ENCODE results near the gene SLC25A21. TPM values are rescaled to one million over a fixed set of nuclear protein-coding genes. Genes with fewer than 3 reads are reported as not detected.

Gene SLC25A21
- total and polyA plus RNA-seq, 2 of the 13 experiments (the other 11 are each of a cell fraction or from before 2014, with no cell fraction given), result 1.9 to 2.9 TPM

DNA sequence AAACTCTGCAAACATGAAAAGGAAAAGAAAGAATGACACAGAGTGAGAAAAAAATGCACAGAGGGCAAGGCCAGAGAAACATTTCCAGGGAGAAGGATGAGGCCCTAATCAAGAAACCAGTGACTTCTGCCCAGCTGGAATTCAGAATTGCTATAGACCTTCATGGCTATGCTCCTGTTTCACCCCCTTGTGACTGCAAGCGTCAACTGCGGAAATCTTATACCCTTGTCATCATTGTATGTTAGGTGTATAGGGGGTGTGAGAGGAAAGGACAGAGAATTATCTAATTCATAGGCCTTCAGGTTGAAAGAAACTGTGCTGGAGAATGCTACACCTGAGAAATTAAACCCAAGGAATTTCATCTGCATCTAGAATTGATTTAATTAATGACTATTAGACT is 117.5 kb downstream of the SLC25A21 start:
- H3K27me3 ChIP-seq (ENCODE audit: control insufficient read depth in 1 of 2, insufficient read depth in 2 of 2, low read length in 2 of 2), result no peaks in the 10 kb centered on the region
- H3K4me3 ChIP-seq (replicated peaks in 1 of 3; ENCODE audit: insufficient read depth in 1 of 3, low read depth in 2 of 3, low read length in 3 of 3), result no peak overlapping the region
- no TSS peak for BruUV-seq (replicated peaks)
- no peaks in the 10 kb centered on the region for H3K9me3 ChIP-seq (ENCODE audit: low read length)
- intact Hi-C loops (cut with micrococcal nuclease; ENCODE audit: unreplicated experiment) (no loop called here), in situ Hi-C loops (cut with HindIII; ENCODE audit: extremely low pct_ligation_motif_present, low pct_unique_long_range_greater_than_20kb) (no loop called here)
- no peak for FAIRE-seq
- H3K4me2 ChIP-seq (ENCODE audit: low read depth, low read length), result no peak overlapping the region
- no peak overlapping the region for H3K27ac ChIP-seq (ENCODE audit: extremely low read length, insufficient read depth, low read length)
- ChIA-PET CTCF (ENCODE audit: low intra/inter-chr PET ratio, low total read pairs) (no interaction called here), POLR2A (no interaction called here)
- no peak for TF ChIP-seq ELF1 (CRISPR knock-in tag; IDR thresholded peaks at IDR 0.05)
- TF ChIP-seq DPF2 (CRISPR knock-in tag; IDR thresholded peaks at IDR 0.05; ENCODE audit: borderline replicate concordance, low read depth), result no peak
- no peak for TF ChIP-seq ZNF451 (CRISPR knock-in tag; IDR thresholded peaks at IDR 0.05)
- TF ChIP-seq SOX5 (CRISPR knock-in tag; IDR thresholded peaks at IDR 0.05; ENCODE audit: borderline replicate concordance), result no peak
- TF ChIP-seq KDM5B (CRISPR knock-in tag; IDR thresholded peaks at IDR 0.05; ENCODE audit: borderline replicate concordance), result no peak
- TF ChIP-seq, protein P1, sequence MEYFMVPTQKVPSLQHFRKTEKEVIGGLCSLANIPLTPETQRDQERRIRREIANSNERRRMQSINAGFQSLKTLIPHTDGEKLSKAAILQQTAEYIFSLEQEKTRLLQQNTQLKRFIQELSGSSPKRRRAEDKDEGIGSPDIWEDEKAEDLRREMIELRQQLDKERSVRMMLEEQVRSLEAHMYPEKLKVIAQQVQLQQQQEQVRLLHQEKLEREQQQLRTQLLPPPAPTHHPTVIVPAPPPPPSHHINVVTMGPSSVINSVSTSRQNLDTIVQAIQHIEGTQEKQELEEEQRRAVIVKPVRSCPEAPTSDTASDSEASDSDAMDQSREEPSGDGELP (IDR thresholded peaks at IDR 0.05; ENCODE audit: borderline replicate concordance, low read depth), result no peak
- TF ChIP-seq ZNF317 (CRISPR knock-in tag; IDR thresholded peaks at IDR 0.05), result no peak
- H4K20me1 ChIP-seq (ENCODE audit: insufficient read depth, low read length), result no peaks in the 10 kb centered on the region
- no peak overlapping the region for H2AFZ ChIP-seq (ENCODE audit: low read length)
- no peaks in the 10 kb centered on the region for H3K36me3 ChIP-seq (replicated peaks in 1 of 2; ENCODE audit: control insufficient read depth in 1 of 2, insufficient read depth in 2 of 2, low read length in 2 of 2)
- H3K79me2 ChIP-seq (ENCODE audit: insufficient read depth, low read length), result no peaks in the 10 kb centered on the region
- DNase-seq (ENCODE audit: low spot score), result no peak
- H3K9ac ChIP-seq (ENCODE audit: insufficient read depth, low read depth, low read length), result no peak overlapping the region
- no peaks in the 10 kb centered on the region for H3K4me1 ChIP-seq (ENCODE audit: insufficient read depth, low read length)
- ATAC-seq, result peak; percentile 73
- 78% methylated on average over 2 of the region's 2 CpGs for WGBS (ENCODE audit: low lambda C conversion rate)

DNA sequence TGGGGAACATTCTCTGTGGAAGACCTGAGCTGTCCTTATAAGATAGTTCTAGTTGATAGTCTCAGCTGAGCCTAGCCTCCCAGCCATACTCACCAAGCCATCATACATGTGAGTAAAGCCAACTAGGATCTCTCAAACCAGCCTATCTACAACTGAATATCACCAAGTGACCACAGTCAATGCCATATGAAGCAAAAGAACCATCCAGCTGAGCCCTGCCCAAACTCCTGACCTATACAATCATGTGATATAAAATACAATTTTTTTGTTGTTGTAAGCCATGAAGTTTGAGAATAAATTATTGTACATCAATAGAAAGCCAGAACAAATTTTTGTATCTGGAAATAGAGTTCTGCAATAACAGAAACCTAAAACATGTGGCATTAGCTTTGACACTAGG is 118.3 kb downstream of the SLC25A21 start:
- intact Hi-C loops (cut with micrococcal nuclease; ENCODE audit: unreplicated experiment), result no loop called here
- no peak for FAIRE-seq
- H3K4me1 ChIP-seq (ENCODE audit: insufficient read depth, low read length), result no peaks in the 10 kb centered on the region

More for the DNA sequence above, 118.3 kb downstream of the SLC25A21 start:
- in situ Hi-C loops (cut with HindIII; ENCODE audit: extremely low pct_ligation_motif_present, low pct_unique_long_range_greater_than_20kb), result no loop called here
- Histone ChIP-seq H3K79me2 (ENCODE audit: insufficient read depth, low read length) (no peaks in the 10 kb centered on the region), H4K20me1 (ENCODE audit: insufficient read depth, low read length) (no peaks in the 10 kb centered on the region), H3K9me3 (ENCODE audit: low read length) (no peaks in the 10 kb centered on the region), H3K4me3 (replicated peaks in 1 of 3; ENCODE audit: insufficient read depth in 1 of 3, low read depth in 2 of 3, low read length in 3 of 3) (no peak overlapping the region), H3K4me2 (ENCODE audit: low read depth, low read length) (no peak overlapping the region), H3K36me3 (replicated peaks in 1 of 2; ENCODE audit: control insufficient read depth in 1 of 2, insufficient read depth in 2 of 2, low read length in 2 of 2) (no peaks in the 10 kb centered on the region), H3K27ac (ENCODE audit: extremely low read length, insufficient read depth, low read length) (no peak overlapping the region), H2AFZ (ENCODE audit: low read length) (no peak overlapping the region), H3K9ac (ENCODE audit: insufficient read depth, low read depth, low read length) (no peak overlapping the region), H3K27me3 (ENCODE audit: control insufficient read depth in 1 of 2, insufficient read depth in 2 of 2, low read length in 2 of 2) (no peaks in the 10 kb centered on the region)
- no peak for DNase-seq (ENCODE audit: low spot score)
- ChIA-PET POLR2A (no interaction called here), CTCF (ENCODE audit: low intra/inter-chr PET ratio, low total read pairs) (no interaction called here)
- no peak for TF ChIP-seq ATF7-NPFF (CRISPR knock-in tag; IDR thresholded peaks at IDR 0.05; ENCODE audit: low read depth)
- TF ChIP-seq ZNF331 (CRISPR knock-in tag; IDR thresholded peaks at IDR 0.05), result peak; percentile 99
- BruUV-seq (replicated peaks), result no TSS peak
- ATAC-seq, result no peak
